ENCODE measurements around the gene SLC9C1.

DNA sequence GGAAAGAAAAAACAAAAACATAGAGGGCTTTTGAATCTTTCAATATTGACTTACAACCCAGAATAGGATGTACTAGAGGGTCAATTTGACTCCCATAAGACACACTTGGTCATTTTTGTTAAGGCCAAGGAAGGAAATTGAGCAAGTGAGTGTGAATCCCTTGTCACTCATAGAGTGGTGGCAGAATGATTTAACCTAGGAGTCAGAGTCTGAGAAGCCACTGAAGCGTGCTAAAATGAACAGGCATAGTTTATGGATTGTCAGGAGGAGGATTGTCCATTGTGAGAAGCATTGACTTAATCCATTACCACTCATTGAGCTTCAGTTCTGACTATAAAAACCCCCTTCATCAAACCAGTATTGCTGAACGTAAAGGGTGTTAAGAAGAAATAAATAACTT is 152.7 kb downstream of the SLC9C1 start:
- TF ChIP-seq POLR2A (IDR thresholded peaks at IDR 0.05; ENCODE audit: low read depth, low read length) (no peak), TAF1 (IDR thresholded peaks at IDR 0.05; ENCODE audit: borderline replicate concordance, low read depth, low read length) (no peak), POLR2AphosphoS5 (IDR thresholded peaks at IDR 0.05; ENCODE audit: low read depth, low read length) (no peak)

All from GM12892 (cell line).